Endothelial cell of umbilical vein (primary cell): ENCODE data around the gene PTDSS2. TPM values are rescaled to one million over a fixed set of nuclear protein-coding genes. Genes with fewer than 3 reads are reported as not detected.

Experiments
- BruUV-seq: library from RNA; stranded (reverse); fragments of 400-500 nt; replicated peaks from 2 replicates; lab custom pipeline; 2021; lab: Mats Ljungman, UMichigan
- CTCF ChIA-PET: fragments of 300-600, 350-600 bp; sonication (Branson Sonifier 250); formaldehyde crosslinking; loops from one replicate; lab custom pipeline; 2021; ENCODE audit warnings: antibody characterized with exemption, inconsistent platforms; lab: Charles Lee
- POLR2A ChIA-PET: fragments of 300-600, 350-600 bp; sonication (Branson Sonifier 250); formaldehyde crosslinking; loops from one replicate; lab custom pipeline; 2021; ENCODE audit warnings: antibody characterized with exemption, inconsistent platforms; lab: Charles Lee
- DNase-seq: peaks from one replicate; pipeline ENCODE4 v3.0.0-alpha.2; 2011; ENCODE audit warnings: low read depth, low spot score
- FAIRE-seq: peaks from 2 replicates; lab custom pipeline; 2011; peaks lifted over from hg19 to GRCh38; lab: Jason Lieb, UNC
- H2AFZ ChIP-seq: 2 replicates; pipeline ENCODE4 v1.6.0; 2012; ENCODE audit warnings: low read depth, low read length, control low read depth, inconsistent platforms
- H3K27ac ChIP-seq: 2 replicates; pipeline ENCODE4 v1.5.1; 2011; ENCODE audit warnings: low read depth, mild to moderate bottlenecking, control low read depth, low read length, moderate library complexity; ENCODE audit not compliant: insufficient read depth
- H3K27me3 ChIP-seq, 2 experiments: 2 replicates each; pipeline versions ENCODE4 v1.6.0 to v1.6.1; 2011; ENCODE audit warnings: low read length in 2 of 2, mixed read lengths in 1 of 2; ENCODE audit not compliant: control insufficient read depth in 2 of 2, insufficient read depth in 2 of 2
- H3K36me3 ChIP-seq, 2 experiments: 2 replicates in 1 of 2; 3 replicates in 1 of 2; pipeline ENCODE4 v1.5.1; 2011; ENCODE audit warnings: low read length in 2 of 2, mild to moderate bottlenecking in 1 of 2, moderate library complexity in 1 of 2; ENCODE audit not compliant: control insufficient read depth in 2 of 2, insufficient read depth in 2 of 2; ENCODE audit errors: extremely low read depth in 1 of 2
- H3K4me1 ChIP-seq: 3 replicates; pipeline ENCODE4 v1.5.1; 2011; ENCODE audit warnings: mild to moderate bottlenecking, low read length; ENCODE audit not compliant: control insufficient read depth, insufficient read depth; ENCODE audit errors: extremely low read depth
- H3K4me2 ChIP-seq: 2 replicates; pipeline ENCODE4 v1.6.1; 2011; ENCODE audit warnings: low read length, control low read depth, mixed read lengths; ENCODE audit not compliant: insufficient read depth
- H3K4me3 ChIP-seq, 3 experiments: fragments of 200-600 bp in 1 of 3; sonication (generic), shearing (Covaris generic) in 1 of 3; replicated peaks in 1 of 3; 2 replicates each; pipeline ENCODE4 v1.5.1; 2011 to 2016; ENCODE audit warnings: control low read depth in 3 of 3, low read length in 3 of 3, mild to moderate bottlenecking in 2 of 3, inconsistent platforms in 1 of 3, low read depth in 1 of 3, moderate library complexity in 1 of 3; ENCODE audit not compliant: insufficient read depth in 1 of 3
- H3K79me2 ChIP-seq: 2 replicates; pipeline ENCODE4 v1.6.0; 2012; ENCODE audit warnings: low read length, inconsistent platforms; ENCODE audit not compliant: control insufficient read depth, insufficient read depth
- H3K9ac ChIP-seq: replicated peaks from 2 replicates; pipeline ENCODE3; 2011; ENCODE audit warnings: low read length, control low read depth; ENCODE audit not compliant: insufficient read depth; ENCODE audit errors: extremely low read depth
- H3K9me1 ChIP-seq: replicated peaks from 3 replicates; pipeline ENCODE4 v1.6.0; 2011; ENCODE audit warnings: mild to moderate bottlenecking, low read length; ENCODE audit not compliant: control insufficient read depth, insufficient read depth; ENCODE audit errors: extremely low read depth
- H3K9me3 ChIP-seq: replicated peaks from 2 replicates; pipeline ENCODE4 v1.5.1; 2012; ENCODE audit warnings: low read length, inconsistent platforms; ENCODE audit not compliant: control insufficient read depth, insufficient read depth
- H4K20me1 ChIP-seq: replicated peaks from 2 replicates; pipeline ENCODE3; 2011; ENCODE audit warnings: mild to moderate bottlenecking, low read length; ENCODE audit not compliant: control insufficient read depth, insufficient read depth; ENCODE audit errors: extremely low read depth
- EZH2 ChIP-seq: IDR thresholded peaks from 2 replicates; pipeline ENCODE4 v1.6.1; 2012; ENCODE audit warnings: borderline replicate concordance, low read depth, mild to moderate bottlenecking, moderate library complexity, low read length, inconsistent platforms; ENCODE audit not compliant: severe bottlenecking
- FOS ChIP-seq: IDR thresholded peaks from 2 replicates; pipeline ENCODE4 v1.6.1; 2011; ENCODE audit warnings: mild to moderate bottlenecking, low read length, moderate library complexity, borderline replicate concordance; ENCODE audit not compliant: insufficient read depth
- GATA2 ChIP-seq: IDR thresholded peaks from 2 replicates; pipeline ENCODE4 v1.7.0; 2011; ENCODE audit warnings: low read depth, mild to moderate bottlenecking, moderate library complexity, mixed read lengths, low read length; ENCODE audit not compliant: insufficient read length, insufficient read depth
- JUN ChIP-seq: IDR thresholded peaks from 2 replicates; pipeline ENCODE4 v1.6.1; 2011; ENCODE audit warnings: borderline replicate concordance, low read depth; ENCODE audit not compliant: insufficient read length, insufficient read depth
- MYC ChIP-seq: IDR thresholded peaks from one replicate; pipeline ENCODE4 v1.6.1; 2011; ENCODE audit warnings: mild to moderate bottlenecking, low read depth, low read length
- POLR2A ChIP-seq: IDR thresholded peaks from 2 replicates; pipeline ENCODE4 v1.6.1; 2012; ENCODE audit warnings: low read depth, mild to moderate bottlenecking, control low read depth, low read length
- POLR2AphosphoS5 ChIP-seq: IDR thresholded peaks from 2 replicates; pipeline ENCODE4 v1.6.1; 2012; ENCODE audit warnings: low read depth, mild to moderate bottlenecking, control low read depth, low read length, moderate library complexity; ENCODE audit not compliant: insufficient read depth
- dilution Hi-C: fragments of 300-500 bp; cut with MboI; formaldehyde crosslinking; loops from one replicate; pipeline ENCODE4 v1.15.0; 2019; ENCODE audit warnings: low sequenced_read_pairs; ENCODE audit not compliant: extremely low pct_ligation_motif_present
- intact Hi-C: fragments of 100-400 bp; cut with micrococcal nuclease; formaldehyde crosslinking; loops from one replicate; pipeline ENCODE4 v1.10.0; 2022
- polyA plus RNA-seq, 4 experiments: library from polyadenylated mRNA; depleted of rRNA in 3 of 4; stranded (reverse) in 3 of 4; unstranded in 1 of 4; fragments of >200 nt; gene quantifications; 2 replicates each; pipeline versions ENCODE4 v1.2.1 to v1.2.3, GENCODE V29; 2011 to 2012; ENCODE audit warnings: missing spikeins in 1 of 4
- total RNA-seq: library from RNA; stranded (reverse); gene quantifications from 2 replicates; pipeline ENCODE4 v1.2.3, GENCODE V29; 2021
- TF ChIP-seq, protein P1 (sequence below), 2 donors: IDR thresholded peaks; 1 replicate in 1 of 2; 2 replicates in 1 of 2; pipeline ENCODE4 v1.5.1; 2011; ENCODE audit warnings: low read length in 2 of 2, mild to moderate bottlenecking in 2 of 2, moderate library complexity in 2 of 2, control low read depth in 1 of 2, inconsistent platforms in 1 of 2, low read depth in 1 of 2; ENCODE audit not compliant: insufficient read depth in 1 of 2; ENCODE audit errors: extremely low read depth in 1 of 2
- TF ChIP-seq, protein P2 (sequence below): IDR thresholded peaks from 2 replicates; pipeline ENCODE4 v1.6.1; 2011; ENCODE audit not compliant: insufficient read depth, insufficient read length

The PTDSS2 gene
- total and polyA plus RNA-seq, 2 donors (not counting 3 experiments of a cell fraction or from before 2014, with no cell fraction given) = 41.4 to 46.8 TPM

DNA sequence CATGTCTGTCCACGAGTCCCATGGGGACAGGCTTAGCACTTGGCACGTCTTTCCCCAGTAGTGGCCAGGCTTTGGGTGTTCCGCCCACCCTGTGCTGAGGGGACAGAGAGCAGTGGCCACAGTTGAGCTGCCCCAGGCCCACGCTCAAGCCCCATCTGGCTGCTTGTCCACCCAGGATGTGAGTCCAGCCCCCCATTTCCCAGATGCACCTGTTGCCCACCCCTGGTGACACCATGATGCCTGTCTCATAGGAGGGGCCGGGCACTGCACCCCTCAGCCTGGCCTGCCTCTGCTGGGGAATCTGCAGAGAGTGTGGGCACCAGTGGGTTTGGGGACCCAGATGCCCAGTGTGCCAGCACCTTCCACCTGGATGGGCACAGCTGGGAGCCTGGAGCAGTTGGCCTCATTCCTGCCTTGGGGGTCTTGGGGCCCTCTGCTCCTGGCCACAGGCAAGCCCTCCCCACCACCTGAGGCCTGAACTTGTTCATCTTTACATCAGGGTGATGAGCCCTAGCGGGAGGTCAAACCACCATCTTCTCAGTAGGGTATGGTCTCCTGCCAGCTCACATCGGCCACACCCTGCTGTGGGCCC lies 41.0 kb upstream of the PTDSS2 start:
- no peak for FAIRE-seq

More for the DNA sequence above, 41.0 kb upstream of the PTDSS2 start:
- Histone ChIP-seq H3K9ac (no peak overlapping the region), H3K4me1 (peaks cover 5% of the 10 kb centered on the region), H3K9me1 (no peaks in the 10 kb centered on the region), H3K79me2 (no peaks in the 10 kb centered on the region), H2AFZ (no peak overlapping the region), H3K27ac (no peak overlapping the region), H3K4me3 (no peak overlapping the region), H3K9me3 (no peaks in the 10 kb centered on the region), H3K36me3 (no peaks in the 10 kb centered on the region), H3K4me2 (no peak overlapping the region), H3K27me3 (no peaks in the 10 kb centered on the region), H4K20me1 (no peaks in the 10 kb centered on the region)
- ChIA-PET CTCF (no interaction called here), POLR2A (no interaction called here)
- intact Hi-C loops = no loop called here
- no peak for TF ChIP-seq JUN
- no peak for TF ChIP-seq POLR2AphosphoS5
- TF ChIP-seq, protein P1, sequence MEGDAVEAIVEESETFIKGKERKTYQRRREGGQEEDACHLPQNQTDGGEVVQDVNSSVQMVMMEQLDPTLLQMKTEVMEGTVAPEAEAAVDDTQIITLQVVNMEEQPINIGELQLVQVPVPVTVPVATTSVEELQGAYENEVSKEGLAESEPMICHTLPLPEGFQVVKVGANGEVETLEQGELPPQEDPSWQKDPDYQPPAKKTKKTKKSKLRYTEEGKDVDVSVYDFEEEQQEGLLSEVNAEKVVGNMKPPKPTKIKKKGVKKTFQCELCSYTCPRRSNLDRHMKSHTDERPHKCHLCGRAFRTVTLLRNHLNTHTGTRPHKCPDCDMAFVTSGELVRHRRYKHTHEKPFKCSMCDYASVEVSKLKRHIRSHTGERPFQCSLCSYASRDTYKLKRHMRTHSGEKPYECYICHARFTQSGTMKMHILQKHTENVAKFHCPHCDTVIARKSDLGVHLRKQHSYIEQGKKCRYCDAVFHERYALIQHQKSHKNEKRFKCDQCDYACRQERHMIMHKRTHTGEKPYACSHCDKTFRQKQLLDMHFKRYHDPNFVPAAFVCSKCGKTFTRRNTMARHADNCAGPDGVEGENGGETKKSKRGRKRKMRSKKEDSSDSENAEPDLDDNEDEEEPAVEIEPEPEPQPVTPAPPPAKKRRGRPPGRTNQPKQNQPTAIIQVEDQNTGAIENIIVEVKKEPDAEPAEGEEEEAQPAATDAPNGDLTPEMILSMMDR (IDR thresholded peaks at IDR 0.05; ENCODE audit: extremely low read depth in 1 of 2, insufficient read depth in 1 of 2, low read depth in 1 of 2, low read length in 2 of 2) = no peak
- no peak for TF ChIP-seq GATA2
- TF ChIP-seq POLR2A = no peak
- no peak for TF ChIP-seq MYC
- TF ChIP-seq, protein P2, sequence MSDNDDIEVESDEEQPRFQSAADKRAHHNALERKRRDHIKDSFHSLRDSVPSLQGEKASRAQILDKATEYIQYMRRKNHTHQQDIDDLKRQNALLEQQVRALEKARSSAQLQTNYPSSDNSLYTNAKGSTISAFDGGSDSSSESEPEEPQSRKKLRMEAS = no peak
- no peak for TF ChIP-seq FOS
- no peak for TF ChIP-seq EZH2
- dilution Hi-C loops = no loop called here
- DNase-seq = no peak
- BruUV-seq = no TSS peak
